Bronchial epithelial cell (primary cell): ENCODE data around the gene HSDL2. TPM values are rescaled to one million over a fixed set of nuclear protein-coding genes. Genes with fewer than 3 reads are reported as not detected.

Experiments
- DNase-seq: peaks from one replicate; pipeline ENCODE4 v3.0.0-alpha.2; 2010; ENCODE audit warnings: low read depth
- FAIRE-seq: peaks from 2 replicates; lab custom pipeline; 2011; peaks lifted over from hg19 to GRCh38; lab: Jason Lieb, UNC
- H3K27me3 ChIP-seq: 2 replicates; pipeline ENCODE4 v1.5.1; 2011; ENCODE audit warnings: low read length; ENCODE audit not compliant: control insufficient read depth, insufficient read depth
- H3K36me3 ChIP-seq: 2 replicates; pipeline ENCODE4 v1.5.1; 2011; ENCODE audit warnings: low read length; ENCODE audit not compliant: control insufficient read depth, insufficient read depth
- H3K4me3 ChIP-seq: 2 replicates; pipeline ENCODE4 v1.5.1; 2011; ENCODE audit warnings: mild to moderate bottlenecking, low read depth, low read length, control low read depth
- CTCF ChIP-seq: IDR thresholded peaks from 2 replicates; pipeline ENCODE4 v1.5.1; 2011; ENCODE audit warnings: mild to moderate bottlenecking, moderate library complexity, low read length, control low read depth, inconsistent platforms; ENCODE audit not compliant: insufficient read depth, severe bottlenecking
- total RNA-seq: library from RNA; depleted of rRNA; stranded (reverse); fragments of >200 nt; gene quantifications from 2 replicates; pipeline ENCODE4 v1.2.1, GENCODE V29; 2014

Gene HSDL2
- total RNA-seq, 1 donor from 2014 or later, result 21.9 TPM

GRCh38 chr9:112473986-112474385 is 94.1 kb downstream of the HSDL2 start:
- DNase-seq (no peak), FAIRE-seq (no peak)
- Histone ChIP-seq H3K4me3 (no peak overlapping the region), H3K36me3 (no peaks in the 10 kb centered on the region), H3K27me3 (no peaks in the 10 kb centered on the region)
- no peak for TF ChIP-seq CTCF

GRCh38 chr9:112475318-112475717 is 95.4 kb downstream of the HSDL2 start:
- Histone ChIP-seq H3K27me3 (no peaks in the 10 kb centered on the region), H3K36me3 (no peaks in the 10 kb centered on the region), H3K4me3 (no peak overlapping the region)
- FAIRE-seq, result no peak
- TF ChIP-seq CTCF, result no peak
- no peak for DNase-seq

- no peak for TF ChIP-seq CTCF
- H3K36me3 ChIP-seq, result no peaks in the 10 kb centered on the region
- DNase-seq (no peak), FAIRE-seq (no peak)
- no peaks in the 10 kb centered on the region for H3K27me3 ChIP-seq
- no peak overlapping the region for H3K4me3 ChIP-seq
Measured at GRCh38 chr9:112477330-112477729, 97.4 kb downstream of the HSDL2 start.

GRCh38 chr9:112479221-112479620 is 99.3 kb downstream of the HSDL2 start:
- TF ChIP-seq CTCF, result no peak
- no peaks in the 10 kb centered on the region for H3K27me3 ChIP-seq
- H3K36me3 ChIP-seq, result no peaks in the 10 kb centered on the region
- H3K4me3 ChIP-seq, result no peak overlapping the region
- no peak for DNase-seq
- no peak for FAIRE-seq

GRCh38 chr9:112484607-112485006 is 104.7 kb downstream of the HSDL2 start:
- no peak for DNase-seq
- no peaks in the 10 kb centered on the region for H3K36me3 ChIP-seq
- no peak overlapping the region for H3K4me3 ChIP-seq
- H3K27me3 ChIP-seq, result no peaks in the 10 kb centered on the region
- no peak for FAIRE-seq
- no peak for TF ChIP-seq CTCF

GRCh38 chr9:112485574-112485973 is 105.7 kb downstream of the HSDL2 start:
- Histone ChIP-seq H3K36me3 (no peaks in the 10 kb centered on the region), H3K4me3 (no peak overlapping the region), H3K27me3 (no peaks in the 10 kb centered on the region)
- no peak for FAIRE-seq
- TF ChIP-seq CTCF, result no peak
- no peak for DNase-seq
